Measurements from ENCODE around the gene TSN.

- no peak for TF ChIP-seq CTCF (conservative IDR thresholded peaks at IDR 0.05)
- TF ChIP-seq ZFX (IDR thresholded peaks at IDR 0.05): no peak
Observed at GRCh38 chr2:121727950-121728349, 27.5 kb upstream of the TSN start.
